ENCODE data around the gene RNF25. TPM values are rescaled to one million over a fixed set of nuclear protein-coding genes. Genes with fewer than 3 reads are reported as not detected.

Gene RNF25
- total RNA-seq, 4 donors from 2014 or later: 5.6 to 33.8 (median 11.5) TPM

GRCh38 chr2:218680061-218680460 lies 8.3 kb upstream of the RNF25 start:
- TF ChIP-seq CTCF (IDR thresholded peaks at IDR 0.05) (no peak), POLR2A (IDR thresholded peaks at IDR 0.05) (no peak)
- Histone ChIP-seq H3K4me3 (no peak overlapping the region), H3K27me3 (no peaks in the 10 kb centered on the region), H3K27ac (no peak overlapping the region), H3K36me3 (no peaks in the 10 kb centered on the region), H3K4me1 (no peaks in the 10 kb centered on the region), H3K9me3 (no peaks in the 10 kb centered on the region)
- intact Hi-C loops (cut with DNase I; ENCODE audit: low total_unique reads): no loop called here
- no peak for DNase-seq

DNA sequence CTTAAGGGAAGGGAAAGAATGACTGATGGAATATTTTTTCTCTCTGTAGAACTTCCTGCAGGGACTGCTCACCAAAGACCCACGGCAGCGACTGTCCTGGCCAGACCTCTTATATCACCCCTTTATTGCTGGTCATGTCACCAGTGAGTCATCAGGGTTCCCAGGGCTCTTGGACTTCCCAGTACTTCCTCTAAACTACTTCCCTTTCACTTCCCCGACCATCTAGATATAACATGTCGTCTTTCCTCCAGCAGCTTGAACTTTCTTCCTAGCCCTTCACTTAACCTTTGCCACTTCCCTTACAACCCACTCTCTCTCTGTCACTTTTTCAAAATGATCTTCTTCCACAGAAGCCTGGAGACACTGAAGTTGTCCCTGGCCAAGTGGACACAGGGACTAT lies 7.3 kb upstream of the RNF25 start:
- no peaks in the 10 kb centered on the region for H3K27me3 ChIP-seq
- no peak for TF ChIP-seq POLR2A (IDR thresholded peaks at IDR 0.05)
- TF ChIP-seq CTCF (IDR thresholded peaks at IDR 0.05): no peak
- H3K36me3 ChIP-seq: no peaks in the 10 kb centered on the region
- no peak overlapping the region for H3K4me3 ChIP-seq
- intact Hi-C loops (cut with DNase I; ENCODE audit: low total_unique reads): no loop called here
- no peak overlapping the region for H3K27ac ChIP-seq
- no peaks in the 10 kb centered on the region for H3K9me3 ChIP-seq
- DNase-seq: no peak
- H3K4me1 ChIP-seq: no peaks in the 10 kb centered on the region

- TF ChIP-seq POLR2A (IDR thresholded peaks at IDR 0.05): no peak
- no peak for TF ChIP-seq CTCF (IDR thresholded peaks at IDR 0.05)
- intact Hi-C loops (cut with DNase I; ENCODE audit: low total_unique reads): no loop called here
- H3K27ac ChIP-seq: peak overlapping the region; percentile 60 to 84
- H3K9me3 ChIP-seq: no peaks in the 10 kb centered on the region
- peak overlapping the region; percentile 80 to 96 for H3K4me3 ChIP-seq
- peaks cover 0 to 8% of the 10 kb centered on the region in 2 donors for H3K4me1 ChIP-seq
- H3K27me3 ChIP-seq: no peaks in the 10 kb centered on the region
- DNase-seq: no peak
- H3K36me3 ChIP-seq: no peaks in the 10 kb centered on the region
Observed at GRCh38 chr2:218671097-218671653, 627 bp downstream of the RNF25 start.

DNA sequence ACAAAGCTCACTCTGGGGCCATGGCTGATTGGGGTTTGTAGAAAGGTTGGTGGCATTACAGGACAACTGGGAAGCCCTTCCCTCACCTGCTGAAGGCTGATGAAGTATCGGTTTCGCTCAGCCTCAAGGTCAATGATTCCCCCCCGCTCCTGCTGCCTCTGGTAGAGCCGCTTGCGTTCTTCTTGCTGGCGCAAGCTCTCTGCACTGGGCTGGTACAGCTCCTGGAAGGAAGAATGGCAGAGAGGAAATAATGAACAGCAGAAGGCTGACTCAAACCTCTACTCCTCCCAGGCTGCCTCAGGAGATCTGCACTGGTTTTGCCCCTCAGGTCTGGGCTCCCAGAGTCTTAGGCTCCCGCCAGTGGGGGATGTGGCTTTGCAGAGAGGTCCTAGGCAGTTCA lies 7.1 kb downstream of the RNF25 start:
- no peaks in the 10 kb centered on the region for H3K9me3 ChIP-seq
- intact Hi-C loops (cut with DNase I; ENCODE audit: low total_unique reads): no loop called here
- no peaks in the 10 kb centered on the region for H3K36me3 ChIP-seq
- DNase-seq: no peak
- no peak overlapping the region for H3K4me3 ChIP-seq
- H3K27me3 ChIP-seq: no peaks in the 10 kb centered on the region
- no peak overlapping the region for H3K27ac ChIP-seq
- peaks cover 0 to 4% of the 10 kb centered on the region in 2 donors for H3K4me1 ChIP-seq
- TF ChIP-seq POLR2A (IDR thresholded peaks at IDR 0.05) (no peak), CTCF (IDR thresholded peaks at IDR 0.05) (no peak)

DNA sequence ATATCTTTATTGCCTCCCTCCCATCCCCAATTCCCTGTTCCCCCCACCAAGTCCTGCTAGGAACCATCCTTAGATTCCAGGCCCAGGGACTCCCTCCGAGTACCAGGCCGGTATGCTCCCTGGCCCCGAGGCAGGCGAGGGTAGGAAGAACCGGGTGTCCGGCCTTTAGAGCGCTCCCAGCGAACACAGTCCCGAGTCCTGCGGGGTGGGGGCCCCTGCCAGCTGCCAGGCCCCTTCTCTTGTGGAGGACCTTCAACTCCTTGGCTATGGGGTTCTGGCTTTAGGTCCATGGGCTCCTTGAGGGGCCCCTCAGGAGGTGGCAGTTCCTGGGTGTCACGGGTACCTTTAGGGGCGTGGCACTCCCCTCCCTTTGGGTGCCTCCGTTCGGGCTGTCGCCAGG lies 7.9 kb downstream of the RNF25 start:
- H3K36me3 ChIP-seq: no peaks in the 10 kb centered on the region

More for the DNA sequence above, 7.9 kb downstream of the RNF25 start:
- H3K4me1 ChIP-seq: peaks cover 0 to 4% of the 10 kb centered on the region in 2 donors
- no peaks in the 10 kb centered on the region for H3K9me3 ChIP-seq
- H3K27ac ChIP-seq: no peak overlapping the region
- no peaks in the 10 kb centered on the region for H3K27me3 ChIP-seq
- no peak for DNase-seq
- TF ChIP-seq CTCF (IDR thresholded peaks at IDR 0.05) (no peak), POLR2A (IDR thresholded peaks at IDR 0.05) (no peak)
- H3K4me3 ChIP-seq: no peak overlapping the region
- intact Hi-C loops (cut with DNase I; ENCODE audit: low total_unique reads): no loop called here

Measured in uterus (tissue), 4 donors.